Measurements from ENCODE around the gene RNF121.

GRCh38 chr11:71977743-71978418 is 49.0 kb downstream of the RNF121 start:
- TF ChIP-seq POLR2A (IDR thresholded peaks at IDR 0.05) (no peak), CTCF (IDR thresholded peaks at IDR 0.05) (peak; percentile 53 to 86 (median 76))
